Neural crest cell (in vitro differentiated cells): ENCODE measurements around the gene DOCK4. TPM values are rescaled to one million over a fixed set of nuclear protein-coding genes. Genes with fewer than 3 reads are reported as not detected.

Source experiments
- DNase-seq: peaks from one replicate; pipeline ENCODE4 v3.0.0; 2021; ENCODE audit warnings: low read depth, mixed read lengths, low spot score
- H3K27ac Mint-ChIP-seq: one replicate; pipeline ENCODE4 v1.8.0; 2021; ENCODE audit warnings: mild to moderate bottlenecking, mixed read lengths; ENCODE audit not compliant: unreplicated experiment
- H3K27me3 Mint-ChIP-seq: 2 replicates; pipeline ENCODE4 v1.8.0; 2021; ENCODE audit warnings: low read depth, mild to moderate bottlenecking, mixed read lengths
- H3K36me3 Mint-ChIP-seq: 2 replicates; pipeline ENCODE4 v1.8.0; 2021; ENCODE audit warnings: low read depth, mild to moderate bottlenecking, mixed read lengths
- H3K4me1 Mint-ChIP-seq: 2 replicates; pipeline ENCODE4 v1.8.0; 2021; ENCODE audit warnings: mixed read lengths
- H3K4me3 Mint-ChIP-seq: one replicate; pipeline ENCODE4 v1.8.0; 2021; ENCODE audit warnings: mild to moderate bottlenecking, mixed read lengths
- H3K9me3 Mint-ChIP-seq: 2 replicates; pipeline ENCODE4 v1.8.0; 2021; ENCODE audit warnings: mixed read lengths
- CTCF ChIP-seq: fragments of 200-600 bp; sonication (generic); conservative IDR thresholded peaks from 2 replicates; pipeline ENCODE4 v1.5.0; 2021; ENCODE audit warnings: antibody characterized with exemption, mild to moderate bottlenecking
- total RNA-seq: library from RNA; stranded (reverse); gene quantifications from 2 replicates; pipeline ENCODE4 v1.2.1, GENCODE V29; 2021

DOCK4 gene
- total RNA-seq, 1 donor from 2014 or later, result 15.3 TPM

- no peak for DNase-seq
- TF ChIP-seq CTCF, result no peak
- H3K27me3 Mint-ChIP-seq, result no peaks in the 10 kb centered on the region
- no peaks in the 10 kb centered on the region for H3K4me1 Mint-ChIP-seq
- H3K4me3 Mint-ChIP-seq, result no peak overlapping the region
- H3K9me3 Mint-ChIP-seq, result no peaks in the 10 kb centered on the region
- H3K27ac Mint-ChIP-seq, result no peak overlapping the region
- H3K36me3 Mint-ChIP-seq, result peaks cover 7% of the 10 kb centered on the region
Observed at GRCh38 chr7:111841596-111842205, 364.5 kb downstream of the DOCK4 start.

- DNase-seq, result no peak
- no peak overlapping the region for H3K4me3 Mint-ChIP-seq
- peaks cover 6% of the 10 kb centered on the region for H3K9me3 Mint-ChIP-seq
- H3K27me3 Mint-ChIP-seq, result no peaks in the 10 kb centered on the region
- H3K27ac Mint-ChIP-seq, result no peak overlapping the region
- TF ChIP-seq CTCF, result no peak
- no peaks in the 10 kb centered on the region for H3K4me1 Mint-ChIP-seq
- peaks cover 13% of the 10 kb centered on the region for H3K36me3 Mint-ChIP-seq
Observed at GRCh38 chr7:111840528-111840927, 365.7 kb downstream of the DOCK4 start.

- Mint-ChIP-seq H3K9me3 (peaks cover 6% of the 10 kb centered on the region), H3K4me1 (no peaks in the 10 kb centered on the region), H3K27ac (no peak overlapping the region), H3K4me3 (no peak overlapping the region), H3K27me3 (no peaks in the 10 kb centered on the region), H3K36me3 (peaks cover 9% of the 10 kb centered on the region)
- TF ChIP-seq CTCF, result no peak
- no peak for DNase-seq
Observed at GRCh38 chr7:111839261-111839660, 366.9 kb downstream of the DOCK4 start.

- DNase-seq, result no peak
- Mint-ChIP-seq H3K4me3 (no peak overlapping the region), H3K4me1 (no peaks in the 10 kb centered on the region), H3K27ac (no peak overlapping the region), H3K9me3 (peaks cover 6% of the 10 kb centered on the region), H3K27me3 (no peaks in the 10 kb centered on the region), H3K36me3 (peaks cover 9% of the 10 kb centered on the region)
- no peak for TF ChIP-seq CTCF
Observed at GRCh38 chr7:111836592-111836991, 369.6 kb downstream of the DOCK4 start.

- H3K9me3 Mint-ChIP-seq, result peaks cover 6% of the 10 kb centered on the region
- DNase-seq, result no peak
- H3K27ac Mint-ChIP-seq, result no peak overlapping the region
- no peak overlapping the region for H3K4me3 Mint-ChIP-seq
- TF ChIP-seq CTCF, result no peak
- H3K27me3 Mint-ChIP-seq, result no peaks in the 10 kb centered on the region
- no peaks in the 10 kb centered on the region for H3K4me1 Mint-ChIP-seq
- peaks cover 13% of the 10 kb centered on the region for H3K36me3 Mint-ChIP-seq
Observed at GRCh38 chr7:111835066-111835465, 371.1 kb downstream of the DOCK4 start.

- Mint-ChIP-seq H3K4me3 (no peak overlapping the region), H3K36me3 (peaks cover 13% of the 10 kb centered on the region), H3K27ac (no peak overlapping the region)
Observed at GRCh38 chr7:111834367-111834766, 371.8 kb downstream of the DOCK4 start.

More at GRCh38 chr7:111834367-111834766, 371.8 kb downstream of the DOCK4 start:
- DNase-seq, result no peak
- Mint-ChIP-seq H3K9me3 (peaks cover 6% of the 10 kb centered on the region), H3K27me3 (no peaks in the 10 kb centered on the region), H3K4me1 (no peaks in the 10 kb centered on the region)
- no peak for TF ChIP-seq CTCF
